ENCODE results near the gene APCDD1.

The APCDD1 gene

GRCh38 chr18:10431680-10432079 is 22.8 kb upstream of the APCDD1 start:
- DNase-seq (ENCODE audit: low read depth in 1 of 2, low spot score in 1 of 2): no peak

- no peak for DNase-seq (ENCODE audit: low read depth in 1 of 2, low spot score in 1 of 2)
Measured at GRCh38 chr18:10432781-10433180, 21.7 kb upstream of the APCDD1 start.

GRCh38 chr18:10436160-10436559 is 18.3 kb upstream of the APCDD1 start:
- DNase-seq (ENCODE audit: low read depth in 1 of 2, low spot score in 1 of 2): no peak

GRCh38 chr18:10437837-10438236 is 16.6 kb upstream of the APCDD1 start:
- DNase-seq (ENCODE audit: low read depth in 1 of 2, low spot score in 1 of 2): no peak

- no peak for DNase-seq (ENCODE audit: low read depth in 1 of 2, low spot score in 1 of 2)
Measured at GRCh38 chr18:10439898-10440297, 14.5 kb upstream of the APCDD1 start.

GRCh38 chr18:10440884-10441283 is 13.6 kb upstream of the APCDD1 start:
- DNase-seq (ENCODE audit: low read depth in 1 of 2, low spot score in 1 of 2): no peak

- no peak for DNase-seq (ENCODE audit: low read depth in 1 of 2, low spot score in 1 of 2)
Measured at GRCh38 chr18:10441472-10441871, 13.0 kb upstream of the APCDD1 start.

- no peak for DNase-seq (ENCODE audit: low read depth in 1 of 2, low spot score in 1 of 2)
Measured at GRCh38 chr18:10442551-10442971, 11.9 kb upstream of the APCDD1 start.

GRCh38 chr18:10443001-10443400 is 11.4 kb upstream of the APCDD1 start:
- no peak for DNase-seq (ENCODE audit: low read depth in 1 of 2, low spot score in 1 of 2)

GRCh38 chr18:10444314-10445006 is 10.0 kb upstream of the APCDD1 start:
- DNase-seq (ENCODE audit: low read depth in 1 of 2, low spot score in 1 of 2): no peak

GRCh38 chr18:10449396-10449795 is 5.0 kb upstream of the APCDD1 start:
- no peak for DNase-seq (ENCODE audit: low read depth in 1 of 2, low spot score in 1 of 2)

- DNase-seq (ENCODE audit: low read depth in 1 of 2, low spot score in 1 of 2): no peak
Measured at GRCh38 chr18:10450986-10451385, 3.4 kb upstream of the APCDD1 start.

GRCh38 chr18:10453261-10453805 is 1.1 kb upstream of the APCDD1 start:
- DNase-seq (ENCODE audit: low read depth in 1 of 2, low spot score in 1 of 2): no peak

- no peak for DNase-seq (ENCODE audit: low read depth in 1 of 2, low spot score in 1 of 2)
Measured at GRCh38 chr18:10454681-10455557, 484 bp downstream of the APCDD1 start.

GRCh38 chr18:10455726-10456453 is 1.5 kb downstream of the APCDD1 start:
- DNase-seq (ENCODE audit: low read depth in 1 of 2, low spot score in 1 of 2): no peak

- DNase-seq (ENCODE audit: low read depth in 1 of 2, low spot score in 1 of 2): no peak
Measured at GRCh38 chr18:10456718-10457117, 2.3 kb downstream of the APCDD1 start.

GRCh38 chr18:10457128-10457527 is 2.7 kb downstream of the APCDD1 start:
- no peak for DNase-seq (ENCODE audit: low read depth in 1 of 2, low spot score in 1 of 2)

- DNase-seq (ENCODE audit: low read depth in 1 of 2, low spot score in 1 of 2): no peak
Measured at GRCh38 chr18:10457767-10458166, 3.3 kb downstream of the APCDD1 start.

- DNase-seq (ENCODE audit: low read depth in 1 of 2, low spot score in 1 of 2): no peak
Measured at GRCh38 chr18:10458691-10459090, 4.3 kb downstream of the APCDD1 start.

- no peak for DNase-seq (ENCODE audit: low read depth in 1 of 2, low spot score in 1 of 2)
Measured at GRCh38 chr18:10459587-10459986, 5.2 kb downstream of the APCDD1 start.

GRCh38 chr18:10460414-10461018 is 6.1 kb downstream of the APCDD1 start:
- DNase-seq (ENCODE audit: low read depth in 1 of 2, low spot score in 1 of 2): no peak

Data from activated CD4-positive, alpha-beta T cell treated with anti-CD3 and anti-CD28 coated beads, Interleukin-2, amount 50 U/mL, for 24 hours (primary cell).